Measurements from ENCODE around the gene KSR2. TPM values are rescaled to one million over a fixed set of nuclear protein-coding genes. Genes with fewer than 3 reads are reported as not detected.

KSR2 gene
- total and polyA plus RNA-seq, 2 of the 4 experiments (the other 2 are of a cell fraction): not detected

DNA sequence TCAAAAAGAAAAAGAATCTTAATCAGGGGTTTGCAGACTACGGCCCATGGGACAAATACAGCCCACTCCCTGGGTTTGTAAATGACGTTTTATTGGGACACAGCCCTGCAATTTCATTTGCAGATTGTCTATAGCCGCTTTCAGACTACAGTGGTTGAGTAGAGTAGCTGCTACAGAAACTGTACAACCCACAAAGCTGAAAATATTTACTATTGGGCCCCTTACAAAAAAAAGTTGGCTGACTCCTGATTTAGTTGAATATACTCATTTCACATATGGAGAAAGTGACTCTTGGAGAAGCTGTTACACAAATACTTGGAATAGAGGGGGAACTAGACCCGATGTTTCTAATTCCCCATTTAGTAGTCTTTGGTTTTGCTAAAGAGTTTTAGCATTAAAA, 444.8 kb downstream of the KSR2 start:
- no CpG with 5 or more reads among the region's 4 CpGs for WGBS, 2 experiments (ENCODE audit: extremely low coverage in 2 of 2, insufficient read length in 1 of 2)
- Histone ChIP-seq H2AK5ac (ENCODE audit: low read depth, low read length) (no peak overlapping the region), H3K18ac (ENCODE audit: low read depth, low read length) (no peak overlapping the region), H3K14ac (replicated peaks; ENCODE audit: low read depth, low read length) (no peak overlapping the region), H2AK9ac (replicated peaks; ENCODE audit: low read depth, low read length, poor library complexity) (no peak overlapping the region), H3K4me1 (ENCODE audit: control insufficient read depth, insufficient read depth, low read length) (no peaks in the 10 kb centered on the region), H3K23ac (ENCODE audit: low read depth, low read length) (no peak overlapping the region), H3K4ac (ENCODE audit: low read depth, low read length) (no peak overlapping the region), H2BK15ac (ENCODE audit: low read depth, low read length) (no peak overlapping the region), H3K27ac (ENCODE audit: insufficient read depth, low read length) (no peak overlapping the region), H3K4me3 (ENCODE audit: insufficient read depth, low read depth, low read length) (no peak overlapping the region), H3K56ac (ENCODE audit: extremely low read depth, insufficient read depth, low read length) (no peak overlapping the region), H2AFZ (replicated peaks; ENCODE audit: low read length, poor library complexity) (no peak overlapping the region), H3K79me1 (ENCODE audit: low read depth in 1 of 2, low read length in 2 of 2) (no peaks in the 10 kb centered on the region), H4K20me1 (ENCODE audit: insufficient read depth, low read length) (no peaks in the 10 kb centered on the region), H2BK20ac (ENCODE audit: low read depth, low read length) (no peak overlapping the region), H4K8ac (ENCODE audit: low read depth in 2 of 2, low read length in 2 of 2) (no peak overlapping the region), H2BK5ac (ENCODE audit: low read depth, low read length, poor library complexity, severe bottlenecking) (no peak overlapping the region), H3K27me3 (ENCODE audit: control insufficient read depth, insufficient read depth, low read length) (no peaks in the 10 kb centered on the region), H2BK120ac (ENCODE audit: low read depth, low read length) (no peak overlapping the region), H3K9ac (ENCODE audit: low read depth, low read length) (no peak overlapping the region), H3K36me3 (ENCODE audit: control insufficient read depth, insufficient read depth, low read length) (no peaks in the 10 kb centered on the region), H3K9me1 (ENCODE audit: insufficient read depth, low read length) (no peaks in the 10 kb centered on the region), H4K91ac (ENCODE audit: insufficient read depth, low read depth, low read length) (no peak overlapping the region), H4K5ac (ENCODE audit: low read depth, low read length) (no peak overlapping the region), H3K4me2 (ENCODE audit: low read depth, low read length) (no peak overlapping the region), H3K9me3 (ENCODE audit: control insufficient read depth, insufficient read depth, low read length) (peaks cover 40% of the 10 kb centered on the region)
- ChIA-PET POLR2A (ENCODE audit: unreplicated experiment) (no interaction called here), CTCF (no interaction called here)
- TF ChIP-seq SMC3 (IDR thresholded peaks at IDR 0.05; ENCODE audit: low read depth, low read length) (no peak), MAFK (IDR thresholded peaks at IDR 0.05; ENCODE audit: low read depth, low read length) (no peak), RAD21 (IDR thresholded peaks at IDR 0.05; ENCODE audit: low read length) (no peak), RFX5 (IDR thresholded peaks at IDR 0.05; ENCODE audit: low read depth, low read length) (no peak), RCOR1 (IDR thresholded peaks at IDR 0.05; ENCODE audit: insufficient replicate concordance, low read length) (no peak), FOS (IDR thresholded peaks at IDR 0.05; ENCODE audit: low read depth, low read length) (no peak), NFE2L2 (IDR thresholded peaks at IDR 0.05; ENCODE audit: low read depth, low read length) (no peak), CHD1 (IDR thresholded peaks at IDR 0.05; ENCODE audit: low read depth, low read length) (no peak), MXI1 (IDR thresholded peaks at IDR 0.05; ENCODE audit: borderline replicate concordance, low read depth, low read length) (no peak), MAZ (IDR thresholded peaks at IDR 0.05; ENCODE audit: borderline replicate concordance, low read depth, low read length) (no peak), CEBPB (IDR thresholded peaks at IDR 0.05; ENCODE audit: low read depth, low read length) (no peak)
- TF ChIP-seq, protein P1, sequence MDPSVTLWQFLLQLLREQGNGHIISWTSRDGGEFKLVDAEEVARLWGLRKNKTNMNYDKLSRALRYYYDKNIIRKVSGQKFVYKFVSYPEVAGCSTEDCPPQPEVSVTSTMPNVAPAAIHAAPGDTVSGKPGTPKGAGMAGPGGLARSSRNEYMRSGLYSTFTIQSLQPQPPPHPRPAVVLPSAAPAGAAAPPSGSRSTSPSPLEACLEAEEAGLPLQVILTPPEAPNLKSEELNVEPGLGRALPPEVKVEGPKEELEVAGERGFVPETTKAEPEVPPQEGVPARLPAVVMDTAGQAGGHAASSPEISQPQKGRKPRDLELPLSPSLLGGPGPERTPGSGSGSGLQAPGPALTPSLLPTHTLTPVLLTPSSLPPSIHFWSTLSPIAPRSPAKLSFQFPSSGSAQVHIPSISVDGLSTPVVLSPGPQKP (IDR thresholded peaks at IDR 0.05; ENCODE audit: borderline replicate concordance, low read depth, low read length): no peak
- TF ChIP-seq, protein P2, sequence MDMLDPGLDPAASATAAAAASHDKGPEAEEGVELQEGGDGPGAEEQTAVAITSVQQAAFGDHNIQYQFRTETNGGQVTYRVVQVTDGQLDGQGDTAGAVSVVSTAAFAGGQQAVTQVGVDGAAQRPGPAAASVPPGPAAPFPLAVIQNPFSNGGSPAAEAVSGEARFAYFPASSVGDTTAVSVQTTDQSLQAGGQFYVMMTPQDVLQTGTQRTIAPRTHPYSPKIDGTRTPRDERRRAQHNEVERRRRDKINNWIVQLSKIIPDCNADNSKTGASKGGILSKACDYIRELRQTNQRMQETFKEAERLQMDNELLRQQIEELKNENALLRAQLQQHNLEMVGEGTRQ (IDR thresholded peaks at IDR 0.05; ENCODE audit: low read depth, low read length): no peak
- TF ChIP-seq, protein P3, sequence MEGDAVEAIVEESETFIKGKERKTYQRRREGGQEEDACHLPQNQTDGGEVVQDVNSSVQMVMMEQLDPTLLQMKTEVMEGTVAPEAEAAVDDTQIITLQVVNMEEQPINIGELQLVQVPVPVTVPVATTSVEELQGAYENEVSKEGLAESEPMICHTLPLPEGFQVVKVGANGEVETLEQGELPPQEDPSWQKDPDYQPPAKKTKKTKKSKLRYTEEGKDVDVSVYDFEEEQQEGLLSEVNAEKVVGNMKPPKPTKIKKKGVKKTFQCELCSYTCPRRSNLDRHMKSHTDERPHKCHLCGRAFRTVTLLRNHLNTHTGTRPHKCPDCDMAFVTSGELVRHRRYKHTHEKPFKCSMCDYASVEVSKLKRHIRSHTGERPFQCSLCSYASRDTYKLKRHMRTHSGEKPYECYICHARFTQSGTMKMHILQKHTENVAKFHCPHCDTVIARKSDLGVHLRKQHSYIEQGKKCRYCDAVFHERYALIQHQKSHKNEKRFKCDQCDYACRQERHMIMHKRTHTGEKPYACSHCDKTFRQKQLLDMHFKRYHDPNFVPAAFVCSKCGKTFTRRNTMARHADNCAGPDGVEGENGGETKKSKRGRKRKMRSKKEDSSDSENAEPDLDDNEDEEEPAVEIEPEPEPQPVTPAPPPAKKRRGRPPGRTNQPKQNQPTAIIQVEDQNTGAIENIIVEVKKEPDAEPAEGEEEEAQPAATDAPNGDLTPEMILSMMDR (conservative IDR thresholded peaks at IDR 0.05; ENCODE audit: low read depth, low read length): no peak
- dilution Hi-C loops (cut with HindIII; ENCODE audit: low sequenced_read_pairs, unreplicated experiment): no loop called here
- intact Hi-C loops (cut with micrococcal nuclease): no loop called here
- in situ Hi-C loops (cut with MboI; ENCODE audit: low sequenced_read_pairs): no loop called here
- DNase-seq: no peak
- no peak for ATAC-seq (ENCODE audit: low read depth)
- no TSS peak for BruUV-seq (replicated peaks)

Data from IMR-90 (cell line).